Liver (tissue), 9 donors: ENCODE measurements around the gene GPR183. TPM values are rescaled to one million over a fixed set of nuclear protein-coding genes. Genes with fewer than 3 reads are reported as not detected.
A peak's percentile ranks its signal among the peaks of the same experiment; 100 is the strongest.

Experiments
- DNase-seq: peaks from one replicate; pipeline ENCODE4 v3.0.0-alpha.2; 2017; ENCODE audit warnings: low spot score
- H3K27ac ChIP-seq, 2 donors: one replicate each; pipeline ENCODE4 v1.7.0; 2013; ENCODE audit warnings: inconsistent platforms in 2 of 2, low read length in 2 of 2, control low read depth in 1 of 2, low read depth in 1 of 2, mild to moderate bottlenecking in 1 of 2
- H3K27me3 ChIP-seq, 4 donors: one replicate each; pipeline versions ENCODE4 v1.6.1 to v1.7.0; 2013; ENCODE audit warnings: low read length in 3 of 4, inconsistent platforms in 1 of 4, mild to moderate bottlenecking in 1 of 4, moderate library complexity in 1 of 4; ENCODE audit not compliant: control insufficient read depth in 4 of 4, insufficient read depth in 4 of 4
- H3K36me3 ChIP-seq, 4 donors: one replicate each; pipeline versions ENCODE4 v1.6.1 to v1.7.0; 2013; ENCODE audit warnings: low read length in 3 of 4, mild to moderate bottlenecking in 3 of 4, low read depth in 1 of 4, moderate library complexity in 1 of 4; ENCODE audit not compliant: control insufficient read depth in 4 of 4, insufficient read depth in 3 of 4
- H3K4me1 ChIP-seq, 4 donors: one replicate each; pipeline versions ENCODE4 v1.6.1 to v1.7.0; 2013; ENCODE audit warnings: low read length in 3 of 4, mild to moderate bottlenecking in 3 of 4, moderate library complexity in 1 of 4; ENCODE audit not compliant: control insufficient read depth in 4 of 4, insufficient read depth in 4 of 4
- H3K4me3 ChIP-seq, 3 donors: one replicate each; pipeline versions ENCODE4 v1.6.1 to v1.7.0; 2013; ENCODE audit warnings: low read length in 3 of 3, control low read depth in 1 of 3, low read depth in 1 of 3, mild to moderate bottlenecking in 1 of 3
- H3K9ac ChIP-seq, 2 donors: one replicate each; pipeline ENCODE4 v1.7.0; 2013; ENCODE audit warnings: low read length in 2 of 2, mild to moderate bottlenecking in 2 of 2, moderate library complexity in 2 of 2, control low read depth in 1 of 2, low read depth in 1 of 2
- H3K9me3 ChIP-seq, 4 donors: one replicate each; pipeline versions ENCODE4 v1.6.1 to v1.7.0; 2013; ENCODE audit warnings: low read length in 3 of 4; ENCODE audit not compliant: control insufficient read depth in 4 of 4
- ATF3 ChIP-seq: IDR thresholded peaks from 2 replicates; pipeline ENCODE4 v1.6.1; 2016; ENCODE audit warnings: antibody characterized with exemption
- CTCF ChIP-seq: fragments of 150-350 bp; IDR thresholded peaks from 2 replicates; pipeline ENCODE4 v1.5.1; 2017; ENCODE audit warnings: improper control_type of control experiment, low read depth, low read length; ENCODE audit not compliant: missing input control
- EGR1 ChIP-seq, 2 donors: IDR thresholded peaks; 2 replicates each; pipeline ENCODE4 v1.6.1; 2016 to 2018; ENCODE audit warnings: antibody characterized with exemption in 2 of 2, low read depth in 2 of 2
- FOXA1 ChIP-seq: IDR thresholded peaks from 2 replicates; pipeline ENCODE4 v1.6.1; 2016; ENCODE audit warnings: antibody characterized with exemption
- FOXA2 ChIP-seq: IDR thresholded peaks from 2 replicates; pipeline ENCODE4 v1.6.1; 2016; ENCODE audit warnings: antibody characterized with exemption
- GABPA ChIP-seq, 2 donors: IDR thresholded peaks in 1 of 2; conservative IDR thresholded peaks in 1 of 2; 2 replicates each; pipeline ENCODE4 v1.6.1; 2016; ENCODE audit warnings: antibody characterized with exemption in 2 of 2, mild to moderate bottlenecking in 1 of 2, moderate library complexity in 1 of 2
- HNF4A ChIP-seq, 2 donors: conservative IDR thresholded peaks; 2 replicates each; pipeline ENCODE4 v1.6.1; 2016; ENCODE audit warnings: antibody characterized with exemption in 2 of 2, mild to moderate bottlenecking in 2 of 2
- HNF4G ChIP-seq: IDR thresholded peaks from 2 replicates; pipeline ENCODE4 v1.6.1; 2016; ENCODE audit warnings: antibody characterized with exemption
- JUND ChIP-seq, 2 donors: IDR thresholded peaks; 2 replicates each; pipeline ENCODE4 v1.6.1; 2016; ENCODE audit warnings: antibody characterized with exemption in 2 of 2
- MAX ChIP-seq: IDR thresholded peaks from 2 replicates; pipeline ENCODE4 v1.6.1; 2016; ENCODE audit warnings: antibody characterized with exemption
- NR2F2 ChIP-seq: IDR thresholded peaks from 2 replicates; pipeline ENCODE4 v1.6.1; 2016; ENCODE audit warnings: antibody characterized with exemption
- RAD21 ChIP-seq, 2 donors: IDR thresholded peaks; 2 replicates each; pipeline ENCODE4 v1.6.1; 2016; ENCODE audit warnings: antibody characterized with exemption in 2 of 2, mild to moderate bottlenecking in 2 of 2
- REST ChIP-seq: IDR thresholded peaks from 2 replicates; pipeline ENCODE4 v1.6.1; 2016; ENCODE audit warnings: antibody characterized with exemption, mild to moderate bottlenecking
- RXRA ChIP-seq, 2 donors: IDR thresholded peaks; 2 replicates each; pipeline ENCODE4 v1.6.1; 2017 to 2018; ENCODE audit warnings: antibody characterized with exemption in 2 of 2, mild to moderate bottlenecking in 1 of 2
- SP1 ChIP-seq: IDR thresholded peaks from 2 replicates; pipeline ENCODE4 v1.6.1; 2018; ENCODE audit warnings: antibody characterized with exemption, mild to moderate bottlenecking
- TAF1 ChIP-seq: conservative IDR thresholded peaks from 2 replicates; pipeline ENCODE4 v1.6.1; 2016; ENCODE audit warnings: antibody characterized with exemption, mild to moderate bottlenecking
- YY1 ChIP-seq: IDR thresholded peaks from 2 replicates; pipeline ENCODE4 v1.6.1; 2016; ENCODE audit warnings: antibody characterized with exemption, mild to moderate bottlenecking
- ZBTB33 ChIP-seq: IDR thresholded peaks from 2 replicates; pipeline ENCODE4 v1.6.1; 2016; ENCODE audit warnings: antibody characterized with exemption
- WGBS: extraction: QIAGEN DNeasy Blood & Tissue Kit; methylation state at CpG from one replicate; pipeline ENCODE4 v1.1.7; 2013; 5-methylcytosine and 5-hydroxymethylcytosine counted together
- polyA plus RNA-seq, 2 donors: library from polyadenylated mRNA; stranded (reverse) in 1 of 2; unstranded in 1 of 2; fragments of 200-250 nt in 1 of 2; fragments of >200 nt in 1 of 2; fragmentation: Nextera tagmentation in 1 of 2; extraction: Ambion mirVana in 1 of 2; gene quantifications; one replicate each; pipeline versions ENCODE4 v1.2.1 to v1.2.3, GENCODE V29; 2013 to 2015
- total RNA-seq, 2 donors: library from RNA; depleted of rRNA; stranded (reverse); fragments of >200 nt; gene quantifications; one replicate each; pipeline ENCODE4 v1.2.3, GENCODE V29; 2014
- donor health status: healthy.
- donor health status: healthy.
- donor health status: healthy.
- donor health status: healthy.
- donor health status: healthy.

The GPR183 gene
- total and polyA plus RNA-seq, 4 donors: 0.89 to 4.3 (median 2.9) TPM

GRCh38 chr13:99322297-99323103 lies 15.3 kb upstream of the GPR183 start:
- Histone ChIP-seq H3K9ac (no peak overlapping the region), H3K4me3 (no peak overlapping the region), H3K27ac (peak overlapping the region in 1 of 2 donors; percentile 6), H3K4me1 (no peaks in the 10 kb centered on the region), H3K9me3 (no peaks in the 10 kb centered on the region), H3K27me3 (no peaks in the 10 kb centered on the region), H3K36me3 (peaks cover 1 to 7% (median 3%) of the 10 kb centered on the region in 4 donors)
- TF ChIP-seq HNF4G (no peak), TAF1 (no peak), FOXA1 (no peak), FOXA2 (no peak), ZBTB33 (no peak), ATF3 (no peak), RAD21 (IDR thresholded peaks at IDR 0.05) (no peak), SP1 (no peak), JUND (IDR thresholded peaks at IDR 0.05) (no peak), HNF4A (conservative IDR thresholded peaks at IDR 0.05) (no peak), CTCF (no peak), EGR1 (IDR thresholded peaks at IDR 0.05; ENCODE audit: low read depth in 2 of 2) (no peak), REST (no peak), GABPA (IDR thresholded peaks at IDR 0.05 in 1 of 2, conservative IDR thresholded peaks at IDR 0.05 in 1 of 2) (no peak), YY1 (no peak), NR2F2 (no peak), RXRA (IDR thresholded peaks at IDR 0.05) (no peak), MAX (no peak)
- WGBS: 87% methylated on average over 10 of the region's 10 CpGs
- DNase-seq: no peak
